Left forelimb (tissue), 1 donor: Measurements from ENCODE around the gene FHL2.
A peak's percentile ranks its signal among the peaks of the same experiment; 100 is the strongest.

Experiments
- DNase-seq: peaks from one replicate; pipeline ENCODE4 v3.0.0-alpha.2; 2018; ENCODE audit warnings: low spot score

The FHL2 gene

GRCh38 chr2:105421053-105421452 is 22.2 kb upstream of the FHL2 start:
- no peak for DNase-seq

DNA sequence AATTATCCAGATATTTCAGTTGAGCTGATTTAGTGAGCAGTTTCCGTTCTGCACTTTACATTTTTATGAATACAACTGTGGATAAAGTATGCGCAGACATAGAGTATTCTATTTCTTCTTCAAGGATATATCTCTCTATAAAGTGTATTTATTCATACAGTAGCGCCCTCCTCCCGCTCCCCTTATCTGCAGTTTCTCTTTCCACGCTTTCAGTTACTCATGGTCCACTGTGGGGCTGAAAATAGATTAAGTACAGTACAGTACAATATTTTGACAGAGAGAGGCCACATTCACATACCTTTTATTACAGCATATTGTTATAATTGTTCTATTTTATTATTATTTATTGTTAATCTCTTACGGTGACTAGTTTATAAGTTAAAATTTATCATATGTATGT is 19.7 kb upstream of the FHL2 start:
- no peak for DNase-seq

DNA sequence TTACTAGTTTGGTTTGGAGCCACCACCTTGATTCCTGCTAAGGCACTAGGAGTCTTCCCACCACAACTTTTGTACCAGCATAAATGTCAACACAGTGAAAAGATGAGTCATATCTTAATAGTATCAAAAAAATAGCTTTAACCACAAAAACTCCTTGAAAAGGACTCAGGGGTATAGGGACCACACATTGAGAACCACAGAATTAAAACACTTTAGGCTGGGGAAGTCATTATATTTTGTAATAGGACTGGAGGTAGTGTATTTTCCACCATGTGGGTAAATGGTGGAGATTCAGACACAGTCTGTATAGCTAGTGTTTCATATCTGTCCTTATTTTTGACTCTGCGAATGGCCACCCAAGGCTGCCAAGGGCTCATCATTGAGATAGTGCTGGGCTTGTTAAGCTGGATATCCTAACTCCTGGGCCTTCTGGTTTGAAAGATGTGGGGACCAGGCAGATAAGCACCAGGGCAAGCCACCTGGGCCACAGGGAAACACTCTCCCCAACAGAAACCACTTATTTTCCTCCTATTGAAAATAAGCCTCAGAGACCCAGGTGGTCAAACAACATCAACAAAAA is 19.1 kb upstream of the FHL2 start:
- no peak for DNase-seq

- DNase-seq, result no peak
Observed at GRCh38 chr2:105416156-105416555, 17.3 kb upstream of the FHL2 start.

DNA sequence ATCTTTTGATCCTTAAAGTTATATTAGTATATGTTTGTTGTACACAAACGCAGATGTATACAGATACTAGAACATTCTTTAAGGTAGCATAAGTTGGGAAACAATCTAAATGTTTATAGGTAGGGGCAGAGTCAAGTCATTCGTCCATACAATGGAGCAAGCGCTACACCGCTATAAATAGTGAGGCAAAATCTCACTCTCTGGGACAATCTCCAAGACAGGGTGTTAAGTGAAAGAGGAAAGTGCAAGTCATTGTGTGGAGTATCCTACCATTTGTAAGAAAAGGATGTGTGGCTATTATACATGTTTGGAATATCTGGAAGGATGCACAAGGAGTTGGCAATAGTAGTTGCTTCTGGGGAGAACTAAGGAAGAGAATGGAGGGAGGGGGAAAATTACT is 16.2 kb upstream of the FHL2 start:
- no peak for DNase-seq

DNA sequence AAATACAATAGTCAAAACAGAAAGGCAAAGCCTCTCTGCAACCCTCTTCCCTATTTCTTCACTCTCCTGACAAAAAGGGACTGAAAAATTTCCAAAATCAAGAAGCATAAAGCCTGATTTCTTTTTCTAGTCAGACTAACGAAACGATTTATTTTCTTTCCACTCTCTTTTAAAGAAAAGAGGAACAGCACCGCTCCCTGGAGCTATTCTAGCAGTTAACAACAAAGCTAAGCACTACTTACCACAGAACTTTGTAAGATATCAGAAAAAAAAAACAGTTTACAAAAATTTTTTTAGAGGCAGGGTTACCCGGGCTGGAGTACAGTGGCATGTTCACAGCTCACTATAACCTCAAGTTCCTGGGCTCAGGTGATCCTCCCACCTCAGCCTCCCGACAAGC is 14.4 kb upstream of the FHL2 start:
- no peak for DNase-seq

- no peak for DNase-seq
Observed at GRCh38 chr2:105412584-105412983, 13.7 kb upstream of the FHL2 start.

- DNase-seq, result no peak
Observed at GRCh38 chr2:105411720-105412407, 13.0 kb upstream of the FHL2 start.

DNA sequence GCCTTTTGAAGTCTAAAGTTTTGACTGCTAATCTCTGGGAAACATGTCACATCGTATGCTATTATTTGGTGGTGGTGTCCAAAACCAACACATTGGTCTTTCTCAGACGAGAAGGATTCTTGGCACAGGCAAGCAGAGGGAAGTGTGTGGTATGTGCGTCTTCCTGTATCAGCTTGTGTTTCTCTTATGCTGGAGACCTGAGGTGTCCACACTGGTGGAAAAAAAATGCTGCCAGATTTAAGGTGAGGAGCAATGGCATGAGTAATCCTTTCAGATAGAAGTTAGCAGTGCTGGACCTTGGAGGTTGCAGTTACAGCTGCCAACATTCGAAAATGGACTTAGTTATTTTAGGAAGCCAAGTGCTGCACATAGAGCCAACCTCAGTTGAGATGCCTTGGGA is 11.7 kb upstream of the FHL2 start:
- no peak for DNase-seq

- DNase-seq, result peak; percentile 80
Observed at GRCh38 chr2:105409717-105410116, 10.9 kb upstream of the FHL2 start.

DNA sequence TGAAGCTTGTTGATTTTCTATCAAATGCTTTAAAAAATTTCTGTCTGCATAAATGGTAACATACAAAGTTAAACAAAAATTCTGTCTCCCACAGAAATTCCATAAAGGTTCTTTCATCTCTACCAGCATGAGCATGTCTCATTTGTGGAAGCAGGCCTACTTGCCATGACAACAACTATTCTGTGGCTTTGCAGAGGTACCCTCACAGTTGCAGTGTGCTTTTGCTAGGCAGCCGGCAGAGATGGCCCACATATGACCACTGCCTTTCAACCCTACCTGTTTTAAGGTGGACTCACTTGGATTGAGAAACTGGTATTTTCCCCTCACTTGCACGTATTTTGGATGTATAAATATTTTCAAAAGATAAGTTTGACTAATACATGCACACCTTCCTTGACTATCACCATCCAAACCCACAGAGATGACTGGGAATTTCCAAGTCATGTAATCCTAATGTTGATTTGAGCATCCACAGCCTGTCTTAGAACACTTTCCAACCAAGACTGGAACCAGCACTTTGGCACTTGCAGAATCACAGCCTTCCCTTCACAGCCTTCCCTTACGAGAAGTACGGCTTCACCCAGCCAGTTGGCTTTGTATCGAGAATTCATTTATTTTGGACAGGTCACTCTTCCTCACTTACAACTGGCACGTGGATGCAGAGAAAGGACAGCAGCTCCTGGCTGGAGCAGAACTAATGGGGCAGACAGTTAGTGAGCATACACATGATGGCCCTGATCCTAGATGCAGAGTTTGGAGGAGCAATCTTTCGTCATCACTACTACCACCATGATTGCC is 9.3 kb upstream of the FHL2 start:
- no peak for DNase-seq

- no peak for DNase-seq
Observed at GRCh38 chr2:105406221-105406620, 7.4 kb upstream of the FHL2 start.

DNA sequence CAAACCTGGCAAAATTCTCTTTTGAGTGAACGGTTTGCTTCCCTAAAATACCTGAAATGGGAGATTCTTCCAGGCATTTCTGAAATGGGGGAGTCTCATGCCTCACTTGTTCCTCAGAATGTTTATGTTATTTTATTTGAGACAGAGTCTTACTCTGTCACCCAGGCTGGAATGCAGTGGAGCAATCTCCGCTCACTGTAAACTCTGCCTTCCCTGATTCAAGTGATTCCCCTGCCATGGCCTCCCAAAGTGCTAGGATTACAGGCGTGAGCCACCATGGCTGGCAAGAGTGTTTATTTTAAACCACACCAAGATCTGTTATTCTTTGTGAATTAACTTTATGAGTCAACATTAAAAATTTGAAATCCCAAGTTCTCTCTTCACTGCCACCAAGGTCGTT is 6.4 kb upstream of the FHL2 start:
- DNase-seq, result no peak

- DNase-seq, result no peak
Observed at GRCh38 chr2:105404736-105405135, 5.9 kb upstream of the FHL2 start.

- DNase-seq, result no peak
Observed at GRCh38 chr2:105403783-105404698, 5.2 kb upstream of the FHL2 start.

DNA sequence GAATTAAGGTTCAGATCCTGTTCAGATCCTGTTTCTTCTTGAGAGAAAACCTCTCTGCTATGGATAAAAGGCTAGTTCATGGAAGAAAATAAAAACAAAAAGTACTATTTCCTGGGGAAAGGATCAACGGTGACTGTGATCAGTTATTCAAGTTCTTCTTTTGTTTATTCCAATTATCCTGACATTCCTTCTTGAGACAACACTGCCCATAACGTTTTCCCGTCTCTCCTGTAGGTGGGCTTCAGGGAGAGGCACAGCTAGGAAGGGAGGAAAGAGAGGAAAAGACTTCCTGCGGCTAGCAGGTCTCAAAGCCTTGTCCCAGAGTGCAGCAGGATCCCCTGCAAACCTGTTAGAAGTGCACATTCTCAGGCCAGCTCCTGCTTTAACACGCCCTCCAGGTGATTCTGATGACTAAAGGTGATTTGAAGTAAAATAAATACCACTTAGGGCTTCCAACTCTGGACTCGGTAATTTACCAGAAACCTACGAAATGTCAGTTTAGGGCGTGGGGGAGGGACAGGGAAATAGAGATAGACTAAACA is 4.5 kb upstream of the FHL2 start:
- DNase-seq, result no peak

- no peak for DNase-seq
Observed at GRCh38 chr2:105402809-105403208, 4.0 kb upstream of the FHL2 start.

- DNase-seq, result no peak
Observed at GRCh38 chr2:105401867-105402266, 3.0 kb upstream of the FHL2 start.

- DNase-seq, result no peak
Observed at GRCh38 chr2:105400138-105400540, 1.3 kb upstream of the FHL2 start.

GRCh38 chr2:105399207-105399861 is 483 bp upstream of the FHL2 start:
- no peak for DNase-seq

DNA sequence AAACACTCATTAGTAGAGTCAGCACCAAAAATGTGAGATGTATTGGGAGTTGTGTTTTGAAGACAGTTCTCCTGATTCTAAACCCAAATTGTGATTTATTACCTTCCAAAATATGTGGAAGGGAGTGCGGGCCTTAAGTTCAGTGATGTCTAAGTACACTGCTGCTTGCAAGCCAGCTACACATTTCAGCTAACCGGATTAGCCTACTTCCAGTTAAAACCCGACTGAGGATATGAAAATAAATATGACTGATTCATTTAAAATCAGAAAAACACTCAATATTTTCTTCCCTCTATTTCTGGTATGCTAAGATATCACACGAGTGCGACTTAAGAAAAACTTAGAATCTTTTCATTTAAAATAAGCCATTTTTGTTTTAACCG is 907 bp downstream of the FHL2 start:
- no peak for DNase-seq
